ENCODE data around the gene TUBB.

GRCh38 chr6:30768634-30769087 lies 48.5 kb downstream of the TUBB start:
- TF ChIP-seq CBX8 (IDR thresholded peaks at IDR 0.05; ENCODE audit: borderline replicate concordance, extremely low read depth, low read depth, low read length, poor library complexity, severe bottlenecking) (no peak), PATZ1 (CRISPR knock-in tag; IDR thresholded peaks at IDR 0.05; ENCODE audit: borderline replicate concordance) (no peak), SIN3A (IDR thresholded peaks at IDR 0.05; ENCODE audit: borderline replicate concordance in 2 of 2, control insufficient read depth in 1 of 2, low read depth in 2 of 2, low read length in 2 of 2) (no peak), RFX1 (IDR thresholded peaks at IDR 0.05) (no peak), EZH2 (IDR thresholded peaks at IDR 0.05; ENCODE audit: borderline replicate concordance, low read depth, low read length) (no peak), ZNF512 (tag; IDR thresholded peaks at IDR 0.05) (no peak), ARID3B (CRISPR knock-in tag; IDR thresholded peaks at IDR 0.05; ENCODE audit: borderline replicate concordance) (no peak), CTBP1 (IDR thresholded peaks at IDR 0.05; ENCODE audit: borderline replicate concordance) (no peak)

Data from K562 (cell line).